ENCODE data around the gene ZNF428. TPM values are rescaled to one million over a fixed set of nuclear protein-coding genes. Genes with fewer than 3 reads are reported as not detected.

Gene ZNF428
- polyA plus RNA-seq, 3 donors = 3.8 to 5.6 (median 3.9) TPM

GRCh38 chr19:43642531-43642930, 23.1 kb upstream of the ZNF428 start:
- Histone ChIP-seq H3K4me1 (ENCODE audit: control insufficient read depth in 1 of 2, insufficient read depth in 2 of 2, low read length in 2 of 2) (peaks cover 6 to 7% of the 10 kb centered on the region in 2 donors), H3K36me3 (replicated peaks in 1 of 2; ENCODE audit: control insufficient read depth in 1 of 2, insufficient read depth in 2 of 2, low read length in 2 of 2) (peaks cover 14 to 18% of the 10 kb centered on the region in 2 donors), H4K20me1 (ENCODE audit: insufficient read depth, low read length) (peaks cover 21% of the 10 kb centered on the region), H3K27ac (ENCODE audit: low read depth in 1 of 2, low read length in 2 of 2) (no peak overlapping the region), H3K79me2 (ENCODE audit: insufficient read depth, low read length) (no peaks in the 10 kb centered on the region), H3K4me3 (replicated peaks in 1 of 3; ENCODE audit: low read depth in 2 of 3, low read length in 3 of 3) (no peak overlapping the region), H3K27me3 (ENCODE audit: control insufficient read depth in 2 of 2, insufficient read depth in 2 of 2, low read length in 2 of 2) (peaks cover 31 to 38% of the 10 kb centered on the region in 2 donors), H3K4me2 (replicated peaks; ENCODE audit: extremely low read depth, low read length, poor library complexity, severe bottlenecking) (no peak overlapping the region), H3K9me3 (replicated peaks in 1 of 2; ENCODE audit: control insufficient read depth in 1 of 2, insufficient read depth in 1 of 2, low read length in 2 of 2) (peaks cover 0 to 14% of the 10 kb centered on the region in 2 donors), H2AFZ (ENCODE audit: insufficient read depth, low read depth, low read length, poor library complexity, severe bottlenecking) (no peak overlapping the region), H3K9ac (ENCODE audit: insufficient read depth, low read length, poor library complexity, severe bottlenecking) (no peak overlapping the region)
- H3K27me3 Mint-ChIP-seq (ENCODE audit: low read depth in 3 of 3) = peaks cover 39 to 40% (median 40%) of the 10 kb centered on the region in 3 donors
- 100% methylated on average over 4 of the region's 4 CpGs for WGBS (ENCODE audit: insufficient coverage)
- H3K27ac Mint-ChIP-seq = no peak overlapping the region
- peaks cover 0 to 24% (median 14%) of the 10 kb centered on the region in 7 donors for H3K9me3 Mint-ChIP-seq
- H3K4me3 Mint-ChIP-seq = no peak overlapping the region
- peaks cover 34 to 38% of the 10 kb centered on the region in 2 donors for H3K36me3 Mint-ChIP-seq
- no peak for TF ChIP-seq CTCF (IDR thresholded peaks at IDR 0.05)
- intact Hi-C loops (cut with micrococcal nuclease) = no loop called here
- no peak for DNase-seq
- peaks cover 16% of the 10 kb centered on the region for H3K4me1 Mint-ChIP-seq

GRCh38 chr19:43641333-43641732, 21.9 kb upstream of the ZNF428 start:
- H3K4me3 Mint-ChIP-seq = peak overlapping the region; percentile 39 to 56
- no peak overlapping the region for H3K27ac ChIP-seq (ENCODE audit: low read depth in 1 of 2, low read length in 2 of 2)

More at GRCh38 chr19:43641333-43641732, 21.9 kb upstream of the ZNF428 start:
- no peaks in the 10 kb centered on the region for H3K79me2 ChIP-seq (ENCODE audit: insufficient read depth, low read length)
- H3K36me3 ChIP-seq (replicated peaks in 1 of 2; ENCODE audit: control insufficient read depth in 1 of 2, insufficient read depth in 2 of 2, low read length in 2 of 2) = peaks cover 4 to 6% of the 10 kb centered on the region in 2 donors
- no peak for TF ChIP-seq CTCF (IDR thresholded peaks at IDR 0.05)
- peaks cover 6 to 7% of the 10 kb centered on the region in 2 donors for H3K4me1 ChIP-seq (ENCODE audit: control insufficient read depth in 1 of 2, insufficient read depth in 2 of 2, low read length in 2 of 2)
- Mint-ChIP-seq H3K4me1 (peaks cover 16% of the 10 kb centered on the region), H3K36me3 (peaks cover 25 to 26% of the 10 kb centered on the region in 2 donors), H3K9me3 (peaks cover 0 to 23% (median 11%) of the 10 kb centered on the region in 7 donors), H3K27me3 (ENCODE audit: low read depth in 3 of 3) (peaks cover 46 to 48% (median 48%) of the 10 kb centered on the region in 3 donors), H3K27ac (no peak overlapping the region)
- DNase-seq = no peak
- H3K9me3 ChIP-seq (replicated peaks in 1 of 2; ENCODE audit: control insufficient read depth in 1 of 2, insufficient read depth in 1 of 2, low read length in 2 of 2) = peaks cover 0 to 14% of the 10 kb centered on the region in 2 donors
- H3K4me3 ChIP-seq (replicated peaks in 1 of 3; ENCODE audit: low read depth in 2 of 3, low read length in 3 of 3) = no peak overlapping the region
- H3K27me3 ChIP-seq (ENCODE audit: control insufficient read depth in 2 of 2, insufficient read depth in 2 of 2, low read length in 2 of 2) = peaks cover 36 to 47% of the 10 kb centered on the region in 2 donors
- no peak overlapping the region for H2AFZ ChIP-seq (ENCODE audit: insufficient read depth, low read depth, low read length, poor library complexity, severe bottlenecking)
- no peak overlapping the region for H3K9ac ChIP-seq (ENCODE audit: insufficient read depth, low read length, poor library complexity, severe bottlenecking)
- H3K4me2 ChIP-seq (replicated peaks; ENCODE audit: extremely low read depth, low read length, poor library complexity, severe bottlenecking) = no peak overlapping the region
- intact Hi-C loops (cut with micrococcal nuclease) = no loop called here
- H4K20me1 ChIP-seq (ENCODE audit: insufficient read depth, low read length) = peaks cover 9% of the 10 kb centered on the region
- 95% methylated on average over 2 of the region's 2 CpGs for WGBS (ENCODE audit: insufficient coverage)
